NCI-H774 (cell line): ENCODE measurements around the gene TRIO.

ENCODE experiments used
- DNase-seq: peaks from one replicate; lab custom pipeline; 2025; lab: John Stamatoyannopoulos, UW

The TRIO gene

GRCh38 chr5:14411216-14411615 is 268.1 kb downstream of the TRIO start:
- no peak for DNase-seq

GRCh38 chr5:14413331-14413750 is 270.2 kb downstream of the TRIO start:
- no peak for DNase-seq

- no peak for DNase-seq
Observed at GRCh38 chr5:14414007-14414406, 270.9 kb downstream of the TRIO start.

- DNase-seq = no peak
Observed at GRCh38 chr5:14414656-14415023, 271.5 kb downstream of the TRIO start.

- DNase-seq = no peak
Observed at GRCh38 chr5:14415024-14415697, 272.0 kb downstream of the TRIO start.

- no peak for DNase-seq
Observed at GRCh38 chr5:14415698-14416074, 272.5 kb downstream of the TRIO start.

GRCh38 chr5:14416621-14417275 is 273.6 kb downstream of the TRIO start:
- no peak for DNase-seq

- DNase-seq = no peak
Observed at GRCh38 chr5:14417276-14417730, 274.2 kb downstream of the TRIO start.

GRCh38 chr5:14417792-14418765 is 274.9 kb downstream of the TRIO start:
- DNase-seq = no peak

GRCh38 chr5:14419686-14420085 is 276.5 kb downstream of the TRIO start:
- no peak for DNase-seq

GRCh38 chr5:14420101-14420811 is 277.1 kb downstream of the TRIO start:
- no peak for DNase-seq

- DNase-seq = no peak
Observed at GRCh38 chr5:14421851-14422250, 278.7 kb downstream of the TRIO start.

GRCh38 chr5:14424011-14424685 is 281.0 kb downstream of the TRIO start:
- DNase-seq = no peak

- DNase-seq = no peak
Observed at GRCh38 chr5:14425559-14425958, 282.4 kb downstream of the TRIO start.

- DNase-seq = no peak
Observed at GRCh38 chr5:14426521-14426920, 283.4 kb downstream of the TRIO start.

- no peak for DNase-seq
Observed at GRCh38 chr5:14428302-14429081, 285.4 kb downstream of the TRIO start.

- no peak for DNase-seq
Observed at GRCh38 chr5:14429101-14430050, 286.2 kb downstream of the TRIO start.

GRCh38 chr5:14431534-14431933 is 288.4 kb downstream of the TRIO start:
- DNase-seq = no peak

GRCh38 chr5:14432931-14433589 is 289.9 kb downstream of the TRIO start:
- peak; percentile 35 for DNase-seq
